ENCODE results near the gene OR51D1. TPM values are rescaled to one million over a fixed set of nuclear protein-coding genes. Genes with fewer than 3 reads are reported as not detected.

OR51D1 gene
- total RNA-seq, 1 donor from 2014 or later: not detected

GRCh38 chr11:4644233-4644632, 7.0 kb downstream of the OR51D1 start:
- DNase-seq (ENCODE audit: low read depth): no peak

- DNase-seq (ENCODE audit: low read depth): no peak
These were observed 8.7 kb downstream of the OR51D1 start for GRCh38 chr11:4645974-4646373.

GRCh38 chr11:4647766-4648165, 10.5 kb downstream of the OR51D1 start:
- no peak for DNase-seq (ENCODE audit: low read depth)

- DNase-seq (ENCODE audit: low read depth): no peak
These were observed 17.5 kb downstream of the OR51D1 start for GRCh38 chr11:4654635-4655369.

GRCh38 chr11:4658629-4659445, 21.6 kb downstream of the OR51D1 start:
- DNase-seq (ENCODE audit: low read depth): no peak

- DNase-seq (ENCODE audit: low read depth): no peak
These were observed 25.6 kb downstream of the OR51D1 start for GRCh38 chr11:4662876-4663275.

- no peak for DNase-seq (ENCODE audit: low read depth)
These were observed 26.9 kb downstream of the OR51D1 start for GRCh38 chr11:4664183-4664582.

- DNase-seq (ENCODE audit: low read depth): no peak
These were observed 27.5 kb downstream of the OR51D1 start for GRCh38 chr11:4664786-4665185.

GRCh38 chr11:4665424-4665823, 28.1 kb downstream of the OR51D1 start:
- no peak for DNase-seq (ENCODE audit: low read depth)

GRCh38 chr11:4671741-4672140, 34.5 kb downstream of the OR51D1 start:
- no peak for DNase-seq (ENCODE audit: low read depth)

GRCh38 chr11:4672470-4672869, 35.2 kb downstream of the OR51D1 start:
- peak; percentile 43 for DNase-seq (ENCODE audit: low read depth)

- peak; percentile 4 for DNase-seq (ENCODE audit: low read depth)
These were observed 36.5 kb downstream of the OR51D1 start for GRCh38 chr11:4673781-4674180.

GRCh38 chr11:4677948-4678347, 40.7 kb downstream of the OR51D1 start:
- no peak for DNase-seq (ENCODE audit: low read depth)

GRCh38 chr11:4680341-4680740, 43.1 kb downstream of the OR51D1 start:
- DNase-seq (ENCODE audit: low read depth): no peak

GRCh38 chr11:4682623-4683419, 45.5 kb downstream of the OR51D1 start:
- no peak for DNase-seq (ENCODE audit: low read depth)

GRCh38 chr11:4684631-4685285, 47.5 kb downstream of the OR51D1 start:
- no peak for DNase-seq (ENCODE audit: low read depth)

Other genes with a start within 250 kb of the OR51D1 start
- 7.0 and 8.1 TPM in 2 replicates for gene TRIM21, start 243.8 kb upstream of the OR51D1 start, total RNA-seq
- not detected in 2 replicates for gene OR52K2, start 188.2 kb upstream of the OR51D1 start, total RNA-seq
- not detected in 2 replicates for gene OR52K1, start 154.8 kb upstream of the OR51D1 start, total RNA-seq
- gene OR52M1, start 92.3 kb upstream of the OR51D1 start, total RNA-seq: not detected in 2 replicates
- gene OR52I2, start 55.7 kb upstream of the OR51D1 start, total RNA-seq: not detected in 2 replicates
- gene OR52I1, start 43.4 kb upstream of the OR51D1 start, total RNA-seq: not detected in 2 replicates
- 9.8 and 12.5 TPM in 2 replicates for gene TRIM68, start 29.2 kb upstream of the OR51D1 start, total RNA-seq
- not detected in 2 replicates for gene OR51E1, start 6.5 kb downstream of the OR51D1 start, total RNA-seq
- not detected in 2 replicates for gene OR51E2, start 60.4 kb downstream of the OR51D1 start, total RNA-seq
- gene MMP26, start 67.3 kb downstream of the OR51D1 start, total RNA-seq: not detected in 2 replicates
- not detected in 2 replicates for gene OR51F1, start 132.5 kb downstream of the OR51D1 start, total RNA-seq
- not detected in 2 replicates for gene OR52R1, start 166.9 kb downstream of the OR51D1 start, total RNA-seq
- not detected in 2 replicates for gene OR51F2, start 183.8 kb downstream of the OR51D1 start, total RNA-seq
- gene OR51S1, start 211.7 kb downstream of the OR51D1 start, total RNA-seq: not detected in 2 replicates
- gene OR51T1, start 244.4 kb downstream of the OR51D1 start, total RNA-seq: not detected in 2 replicates

All from myocyte (in vitro differentiated cells).